Fibroblast of peridontal ligament (primary cell): ENCODE measurements around the gene STIM2.
"Not testable (repeated sequence)": the region's sequence is repeated elsewhere in the genome, so short reads cannot be mapped to it uniquely, and the experiment has no call there.

ENCODE experiments used
- DNase-seq: peaks from one replicate; pipeline ENCODE4 v3.0.0-alpha.2; 2010; ENCODE audit errors: extremely low read depth

The STIM2 gene

DNA sequence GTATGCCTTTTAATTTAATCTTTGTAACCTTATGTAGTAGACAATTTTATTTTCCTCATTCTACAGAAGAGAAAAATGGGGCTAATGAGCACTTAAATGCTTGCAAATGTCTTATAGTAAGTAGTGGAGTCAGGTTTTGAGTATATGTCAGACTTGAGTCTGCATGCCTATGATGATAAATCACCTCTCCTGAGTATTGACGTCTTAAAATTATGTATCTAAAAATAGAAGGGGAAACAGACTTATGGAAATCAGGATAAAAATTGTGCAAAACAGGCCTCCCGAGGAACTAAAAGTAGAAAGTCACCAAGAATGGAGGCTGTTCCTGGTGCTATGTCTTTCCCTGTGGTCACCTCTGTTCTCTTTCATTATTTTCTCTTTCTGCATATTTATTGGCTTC, 92.7 kb downstream of the STIM2 start:
- DNase-seq = peak; percentile 66

DNA sequence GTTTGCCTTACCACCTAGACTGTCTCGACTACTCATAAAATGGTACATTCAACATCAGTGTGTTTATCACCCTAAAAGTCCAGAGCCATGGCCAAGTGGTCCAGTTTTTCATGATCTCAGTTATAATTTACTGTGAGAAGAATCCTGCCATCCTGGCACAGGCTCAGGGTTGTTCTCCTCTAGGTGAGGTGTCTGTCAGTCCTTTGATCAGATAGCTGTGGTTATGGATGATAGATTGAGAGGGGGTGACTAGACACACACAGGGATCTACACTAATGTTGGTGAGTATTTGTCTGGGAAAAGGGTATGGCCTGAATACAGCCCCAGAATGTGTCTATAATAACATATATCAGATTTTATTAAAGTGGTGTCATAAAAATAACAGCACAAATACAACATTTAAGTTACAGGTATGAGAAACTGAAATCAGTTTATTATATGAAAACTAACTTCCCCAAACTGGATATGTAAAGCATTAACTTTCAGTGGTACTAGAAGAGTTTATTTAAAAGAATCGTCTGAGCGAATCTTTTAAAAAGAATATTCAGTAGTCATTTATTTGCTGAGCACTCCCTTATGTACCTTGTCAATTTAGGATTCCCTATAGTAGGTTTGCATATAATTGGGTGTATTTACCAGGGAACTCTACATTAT, 93.3 kb downstream of the STIM2 start:
- DNase-seq = no peak

DNA sequence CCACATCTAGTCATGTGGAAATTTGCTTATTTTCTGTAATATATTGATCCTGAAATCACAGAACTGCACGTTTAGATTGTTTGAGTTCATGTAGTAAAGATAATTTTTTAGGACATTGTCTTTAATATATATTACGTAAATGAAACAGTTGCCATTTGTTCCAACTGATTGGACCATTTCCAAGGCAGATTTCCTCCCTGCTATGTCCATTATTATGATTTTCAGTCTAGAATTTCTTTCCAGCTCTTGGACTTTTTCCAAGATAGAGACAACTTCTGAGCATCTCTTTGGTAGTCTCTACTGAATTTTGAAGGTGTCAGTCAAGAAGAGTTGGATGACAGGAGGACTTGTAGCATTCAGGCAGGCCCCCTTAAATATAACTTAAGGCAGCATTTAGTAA, 94.6 kb downstream of the STIM2 start:
- DNase-seq = no peak

DNA sequence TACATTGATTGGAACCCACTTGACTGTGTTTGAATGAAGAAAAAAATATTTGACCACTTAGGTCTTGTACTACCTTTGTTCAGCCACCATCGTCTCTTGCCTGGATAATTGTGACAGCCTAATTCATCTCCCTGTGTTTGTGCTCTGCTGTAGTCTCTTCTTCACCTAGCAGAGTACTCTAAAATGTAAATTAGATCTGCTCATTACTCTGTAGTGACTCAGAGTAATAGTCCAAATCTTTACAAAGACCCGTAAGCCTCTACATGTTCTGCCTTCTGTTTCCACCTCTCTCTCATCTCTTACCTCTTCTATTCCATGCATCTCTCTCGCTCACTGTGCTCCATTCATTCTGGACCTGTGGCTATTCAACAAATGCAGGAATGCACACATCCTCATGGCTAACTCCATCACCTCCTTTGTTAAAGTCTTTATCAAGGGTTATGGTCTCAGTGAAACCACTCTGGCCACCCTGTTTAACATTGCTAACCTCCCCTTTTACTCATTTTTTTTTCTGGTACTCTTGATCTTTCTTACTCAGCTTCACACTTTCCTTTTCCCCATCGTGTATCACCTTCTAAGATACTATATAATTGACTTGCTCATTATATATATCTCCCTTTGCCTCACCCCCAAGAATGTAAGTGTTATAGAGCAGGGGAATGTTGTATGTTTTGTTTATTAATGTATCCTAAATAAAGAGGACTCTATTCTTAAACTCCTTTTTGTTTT, 98.4 kb downstream of the STIM2 start:
- DNase-seq = no peak

DNA sequence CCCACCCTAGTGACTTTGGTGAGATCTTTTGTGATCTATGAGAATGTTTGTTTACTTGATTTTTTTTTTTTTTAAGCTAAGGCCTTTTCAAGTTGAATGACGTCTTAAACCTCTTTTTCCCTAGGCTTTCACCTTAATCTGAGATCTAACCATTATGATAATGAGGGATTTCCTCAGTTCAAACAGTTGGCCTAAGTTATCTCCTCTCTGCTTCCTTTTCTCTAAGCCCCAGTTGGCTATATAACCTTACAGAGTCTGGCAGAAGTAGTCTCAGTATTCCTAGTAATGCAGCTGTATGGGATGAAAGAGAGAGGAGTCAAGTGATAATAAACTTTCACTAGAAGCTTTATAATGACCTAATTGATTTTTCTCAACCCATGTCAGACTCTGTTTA, 99.0 kb downstream of the STIM2 start:
- DNase-seq = no peak

DNA sequence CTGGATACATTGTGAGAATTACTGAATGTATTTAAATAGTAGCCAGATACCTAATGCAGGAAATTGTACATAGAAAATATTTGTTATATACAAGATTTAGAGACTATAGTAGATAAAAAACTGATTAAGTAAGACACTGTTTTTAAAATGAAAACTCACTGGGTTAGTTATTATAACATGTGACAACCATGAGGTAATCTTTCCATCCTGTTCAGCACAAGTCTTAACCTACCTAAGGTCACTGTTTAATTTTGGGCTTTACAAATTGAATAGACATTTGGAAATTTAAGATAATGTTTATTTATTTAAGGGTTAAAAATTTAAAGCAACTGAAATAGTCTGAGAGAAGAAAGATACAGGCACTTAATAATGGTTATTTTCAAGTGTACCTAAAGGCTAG, 102.1 kb downstream of the STIM2 start:
- DNase-seq = no peak

DNA sequence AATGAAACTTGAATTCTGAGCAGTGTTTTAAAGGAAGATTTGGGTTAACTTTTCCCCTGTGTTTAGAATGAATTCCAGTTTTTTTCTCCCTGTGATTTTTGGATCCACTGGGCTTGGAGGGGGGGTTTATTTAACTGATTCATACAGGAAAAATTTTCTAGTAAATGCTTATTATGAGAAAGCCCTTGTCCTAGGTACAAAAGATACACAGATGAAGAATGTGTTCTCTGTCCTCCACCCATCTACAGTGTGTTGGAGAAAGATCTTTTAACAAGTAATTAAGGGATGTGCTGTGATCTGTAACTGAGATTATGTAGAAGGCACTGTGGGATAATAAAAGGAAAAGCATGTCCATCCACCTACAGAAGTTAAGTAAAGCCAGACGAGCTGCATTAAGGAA, 103.9 kb downstream of the STIM2 start:
- DNase-seq = no peak

DNA sequence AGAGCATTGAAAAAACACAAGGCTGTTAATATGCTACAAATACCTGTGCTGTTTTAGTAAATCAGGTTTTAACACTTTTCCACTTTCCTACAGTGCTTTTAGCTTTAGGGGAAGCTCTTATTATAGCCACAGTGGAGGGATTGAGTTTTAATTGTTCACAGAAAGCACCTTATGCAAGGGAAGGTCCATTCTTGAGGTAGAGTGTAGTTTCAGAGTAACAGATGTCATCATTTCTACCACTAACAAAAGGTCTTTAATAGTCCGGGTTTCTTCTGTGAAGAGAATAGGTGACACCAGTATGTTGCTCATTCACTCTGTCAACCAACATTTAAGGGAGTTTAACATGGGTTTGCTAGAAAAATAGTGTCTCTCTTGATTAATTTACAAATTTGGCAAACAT, 104.4 kb downstream of the STIM2 start:
- no peak for DNase-seq

DNA sequence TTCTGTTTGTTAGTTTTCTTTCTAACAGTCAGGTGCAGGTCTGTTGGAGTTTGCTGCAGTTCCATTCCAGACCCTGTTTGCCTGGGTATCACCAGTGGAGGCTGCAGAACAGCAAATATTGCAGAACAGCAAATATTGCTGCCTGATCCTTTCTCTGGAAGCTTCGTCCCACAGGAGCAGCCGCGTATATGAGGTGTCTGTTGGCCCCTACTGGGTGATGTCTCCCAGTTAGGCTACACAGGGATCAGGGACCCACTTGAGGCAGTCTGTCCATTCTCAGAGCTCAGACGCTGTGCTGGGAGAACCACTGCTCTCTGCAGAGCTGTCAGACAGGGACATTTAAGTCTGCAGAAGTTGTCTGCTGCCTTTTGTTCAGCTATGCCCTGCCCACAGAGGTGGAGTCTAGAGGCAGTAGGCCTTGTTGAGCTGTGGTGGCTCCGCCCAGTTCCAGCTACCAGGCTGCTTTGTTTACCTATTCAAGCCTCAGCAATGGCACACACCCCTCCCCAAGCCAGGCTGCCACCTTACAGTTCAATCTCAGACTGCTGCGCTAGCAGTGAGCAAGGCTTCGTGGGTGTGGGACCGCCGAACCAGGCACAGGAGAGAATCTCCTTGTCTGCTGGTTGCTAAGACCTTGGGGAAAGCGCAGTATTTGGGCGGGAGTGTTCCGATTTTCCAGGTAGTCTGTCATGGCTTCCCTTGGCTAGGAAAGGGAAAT, 115.0 kb downstream of the STIM2 start:
- DNase-seq = not testable (repeated sequence)

DNA sequence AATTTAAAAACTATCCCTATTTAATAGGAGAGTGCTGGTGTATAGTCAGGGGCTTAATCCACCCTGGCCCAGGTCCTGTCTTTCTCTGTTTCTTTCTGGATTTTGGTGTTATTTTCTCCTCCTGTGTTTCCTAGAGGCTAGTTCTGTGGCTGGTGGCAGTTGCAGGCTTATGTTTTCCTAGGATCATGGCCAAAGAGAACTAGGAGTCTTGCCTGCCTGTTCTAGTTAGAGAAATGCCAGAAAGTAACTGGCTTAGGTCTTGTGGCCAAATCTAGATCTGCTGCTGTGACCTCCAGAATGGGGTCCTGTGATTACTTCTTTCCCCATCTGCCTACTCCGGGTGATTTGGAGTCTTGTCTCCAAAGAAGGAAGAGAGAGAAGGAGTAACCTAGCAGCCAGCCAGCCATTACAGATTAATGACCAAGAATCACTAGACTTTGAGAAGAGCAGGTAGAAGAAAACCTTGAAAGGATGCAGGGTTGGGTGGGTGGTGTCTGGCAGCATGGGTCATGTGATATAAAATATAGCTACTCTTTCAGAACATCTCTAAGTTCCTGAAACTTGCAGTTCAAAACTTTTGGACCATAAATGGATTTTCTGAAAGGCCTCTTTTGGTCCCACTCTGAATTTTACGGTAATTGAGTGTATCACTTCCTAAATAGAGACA, 117.9 kb downstream of the STIM2 start:
- no peak for DNase-seq

DNA sequence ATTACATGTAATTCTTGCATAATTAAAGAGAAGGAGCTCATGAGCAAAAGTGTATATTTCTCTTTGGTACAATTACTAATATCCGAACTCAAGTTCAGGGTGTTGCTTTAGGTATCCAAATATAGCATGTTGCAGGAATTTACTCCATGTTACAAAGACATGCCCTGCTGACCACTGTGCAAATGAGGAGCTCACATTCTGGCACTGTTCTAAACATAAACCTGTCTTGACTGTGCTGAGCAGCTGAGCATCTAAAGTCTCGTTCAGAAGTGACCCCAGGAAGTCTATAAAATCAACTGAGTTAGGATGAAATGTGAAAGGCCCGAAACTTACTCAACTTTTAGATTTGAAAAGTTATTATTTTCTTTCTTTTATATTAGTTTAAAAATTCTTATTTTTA, 124.3 kb downstream of the STIM2 start:
- no peak for DNase-seq

DNA sequence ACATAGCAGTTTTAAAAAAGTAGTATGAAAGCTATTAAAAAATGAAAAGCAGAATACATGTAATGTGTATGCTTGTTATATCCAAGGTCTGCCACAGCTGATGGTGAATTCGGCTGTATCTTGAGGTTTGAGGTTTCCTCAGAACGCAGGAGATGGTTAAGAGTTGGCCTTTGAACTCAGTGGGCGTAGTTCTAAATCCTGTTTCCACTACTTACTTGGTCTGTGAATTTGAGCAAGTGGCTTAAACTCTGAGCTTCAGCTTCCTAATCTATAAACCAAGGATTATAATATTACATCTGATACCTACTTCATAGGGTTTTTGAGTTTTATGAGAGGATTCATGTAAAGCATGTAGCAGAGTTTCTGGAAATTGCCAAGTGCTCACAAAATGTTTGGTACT, 125.2 kb downstream of the STIM2 start:
- peak; percentile 38 for DNase-seq

DNA sequence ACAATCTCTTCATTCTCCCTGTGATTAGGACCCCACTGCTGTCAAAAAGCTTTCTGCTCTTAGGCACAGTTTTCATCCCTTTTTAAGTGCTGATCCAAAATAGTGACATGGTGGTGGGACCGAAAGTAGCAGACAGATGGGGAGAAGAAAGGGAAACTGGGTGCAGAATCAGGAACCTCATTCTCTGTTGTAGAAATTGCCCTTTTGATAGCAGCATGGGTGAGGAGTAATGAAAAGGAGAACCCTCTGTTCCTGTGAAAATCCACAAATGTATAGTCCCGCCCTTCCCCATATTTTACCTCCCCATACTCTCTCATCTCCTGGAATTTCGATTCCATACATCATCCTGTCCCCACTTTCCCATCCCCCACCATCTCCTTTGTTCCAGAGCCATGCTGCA, 126.5 kb downstream of the STIM2 start:
- DNase-seq = no peak

DNA sequence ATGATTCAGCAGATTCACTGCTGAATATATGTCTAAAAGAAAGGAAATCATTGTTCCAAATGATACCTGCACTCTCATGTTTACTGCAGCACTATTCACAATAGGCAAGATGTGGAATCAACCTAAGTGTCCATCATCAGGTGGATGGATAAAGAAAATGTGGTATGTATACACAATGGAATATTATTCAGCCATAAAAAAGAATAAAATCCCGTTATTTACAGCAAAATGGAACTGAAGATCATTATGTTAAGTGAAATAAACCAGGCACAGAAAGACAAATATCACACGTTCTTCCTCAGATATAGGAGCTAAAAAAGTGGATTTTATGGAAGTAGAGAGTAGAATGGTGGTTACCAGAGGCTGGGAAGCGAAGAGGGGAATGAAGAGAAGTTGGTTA, 130.4 kb downstream of the STIM2 start:
- no peak for DNase-seq

DNA sequence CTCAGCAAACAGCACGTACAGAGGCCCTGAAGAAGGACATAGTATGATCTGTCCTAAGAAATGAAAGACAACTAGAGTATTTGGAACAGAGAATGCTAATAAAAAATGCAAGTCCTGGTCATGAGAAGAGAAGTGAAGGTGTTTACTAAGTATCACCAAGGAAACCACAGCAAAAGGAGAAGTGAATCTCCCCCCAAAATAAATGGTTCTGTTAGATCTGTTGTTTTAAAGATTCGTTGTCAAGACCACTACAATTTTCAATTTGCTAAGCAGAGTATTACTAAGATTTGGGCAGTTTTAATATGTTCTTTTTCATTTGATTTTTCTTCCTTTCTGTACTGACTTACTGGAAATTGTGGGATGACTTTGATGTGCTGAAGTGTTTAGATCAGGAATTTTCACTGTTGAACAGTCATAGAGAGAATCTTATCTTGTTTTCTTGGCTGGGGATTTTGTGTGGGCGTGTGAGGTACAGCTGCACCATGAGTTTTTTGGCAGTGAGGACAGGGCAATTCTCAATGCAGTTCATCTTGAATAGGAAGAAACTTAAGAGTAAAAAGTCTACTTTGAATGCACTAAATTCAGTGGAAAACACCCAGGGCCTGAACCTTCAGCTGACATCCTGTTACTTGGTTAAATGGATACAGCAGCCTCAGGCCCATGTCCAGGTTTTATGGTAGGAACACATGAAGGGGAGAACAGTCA, 132.2 kb downstream of the STIM2 start:
- peak; percentile 44 for DNase-seq

DNA sequence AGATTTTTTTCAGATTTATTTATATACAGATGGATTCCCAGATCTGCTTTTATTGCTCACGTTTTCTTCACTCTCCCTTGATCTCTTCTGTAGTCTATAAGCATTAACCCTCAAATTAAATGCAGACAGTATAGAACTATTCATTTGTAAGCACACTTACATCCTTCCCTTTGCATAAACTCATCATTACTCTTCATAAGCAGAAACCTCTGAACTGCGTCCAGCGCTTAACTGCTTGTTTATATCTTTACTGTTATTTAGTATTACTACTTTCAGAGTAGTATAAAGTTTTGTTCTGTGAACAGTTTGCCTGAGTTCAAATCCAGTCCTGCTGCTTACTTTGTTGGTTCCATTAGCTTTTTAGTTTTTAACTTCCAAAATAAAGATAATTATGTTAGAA, 132.9 kb downstream of the STIM2 start:
- no peak for DNase-seq

DNA sequence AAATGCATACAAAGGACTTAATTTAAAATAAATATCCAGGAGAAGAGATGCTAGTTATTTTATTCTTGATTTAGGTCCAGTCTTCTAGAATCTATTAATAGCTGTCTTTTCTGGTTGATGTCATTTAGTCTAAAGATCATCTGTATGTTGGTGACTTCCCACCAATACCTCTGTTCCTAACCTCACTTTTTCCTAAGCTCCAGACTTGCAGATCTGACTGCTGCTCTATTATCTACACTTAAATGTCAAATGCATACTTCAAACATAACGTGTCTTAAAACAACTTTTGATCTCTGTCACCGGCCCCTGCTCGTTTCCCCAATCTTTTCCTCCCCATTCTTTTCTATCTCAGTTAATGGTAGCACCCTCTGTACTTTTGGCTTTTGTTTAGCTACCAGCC, 133.3 kb downstream of the STIM2 start:
- DNase-seq = no peak

DNA sequence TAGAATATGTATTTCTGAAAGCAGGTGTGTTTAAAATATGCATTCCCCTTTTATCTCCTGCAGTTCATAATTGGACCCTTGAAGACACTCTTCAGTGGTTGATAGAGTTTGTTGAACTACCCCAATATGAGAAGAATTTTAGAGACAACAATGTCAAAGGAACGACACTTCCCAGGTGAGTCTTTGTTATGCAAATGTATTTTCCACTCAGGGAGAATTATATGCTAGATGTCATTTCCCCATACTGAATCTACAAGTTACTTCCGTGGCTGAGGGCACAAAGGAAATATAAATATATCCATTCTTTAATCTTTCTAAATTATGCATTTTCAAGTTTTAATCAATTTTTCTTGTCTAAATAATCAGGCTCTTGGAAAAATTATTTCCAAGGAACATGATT, 134.7 kb downstream of the STIM2 start:
- DNase-seq = no peak

DNA sequence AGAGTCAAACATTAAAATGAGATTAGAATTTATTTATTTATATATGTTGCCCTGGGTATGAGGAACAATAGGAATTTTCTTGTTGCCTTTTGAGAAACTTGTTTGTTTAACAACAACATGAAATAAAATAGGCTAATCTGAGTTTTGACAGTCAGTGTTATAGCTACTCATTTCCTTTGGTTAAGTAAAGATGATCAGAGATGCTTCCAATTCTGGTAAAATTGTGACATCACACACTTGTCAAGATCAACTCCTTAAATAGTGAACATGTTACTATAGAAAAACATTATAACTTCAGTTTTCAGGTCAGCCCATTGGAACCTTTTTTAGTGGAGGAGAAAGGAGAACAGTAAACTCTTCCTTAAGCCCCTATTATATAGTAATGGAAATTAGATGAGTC, 136.1 kb downstream of the STIM2 start:
- no peak for DNase-seq

DNA sequence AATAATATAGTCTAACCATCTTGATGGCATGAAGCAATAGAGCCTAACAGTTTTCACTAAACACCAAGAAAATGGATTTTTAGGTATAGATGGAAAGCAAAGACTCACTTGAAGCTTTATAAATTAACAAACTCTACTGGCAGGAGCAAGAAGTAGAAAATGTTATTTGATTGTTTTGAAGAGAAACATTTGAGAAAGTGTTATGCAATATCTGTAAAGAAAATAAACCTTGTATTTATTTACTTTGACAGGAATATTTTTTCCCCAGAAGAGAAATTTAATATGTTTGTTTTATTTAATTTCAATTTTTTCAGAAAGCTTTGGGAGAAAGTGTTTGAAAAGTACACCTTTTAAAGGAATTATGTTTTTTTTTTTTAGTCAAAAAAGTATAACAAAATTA, 139.0 kb downstream of the STIM2 start:
- DNase-seq = no peak

DNA sequence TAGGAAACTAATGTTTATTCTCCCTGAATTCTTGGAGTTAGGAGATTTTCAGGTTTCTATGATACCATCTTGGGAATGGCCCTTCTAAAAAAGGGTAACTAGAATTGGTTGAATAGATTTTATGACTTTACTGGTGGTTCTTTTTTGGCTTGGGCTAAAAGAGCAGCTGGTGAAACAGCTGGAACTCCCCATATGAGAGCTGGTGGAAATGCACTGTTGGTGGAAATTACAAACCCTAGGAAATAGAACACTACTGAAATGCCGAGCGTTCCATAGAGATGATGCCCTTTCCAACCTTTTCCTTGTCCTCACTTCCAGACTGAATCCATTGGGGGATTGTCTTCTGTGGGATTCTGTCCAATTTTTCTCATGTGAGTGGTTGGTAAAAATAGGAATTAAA, 139.5 kb downstream of the STIM2 start:
- no peak for DNase-seq

DNA sequence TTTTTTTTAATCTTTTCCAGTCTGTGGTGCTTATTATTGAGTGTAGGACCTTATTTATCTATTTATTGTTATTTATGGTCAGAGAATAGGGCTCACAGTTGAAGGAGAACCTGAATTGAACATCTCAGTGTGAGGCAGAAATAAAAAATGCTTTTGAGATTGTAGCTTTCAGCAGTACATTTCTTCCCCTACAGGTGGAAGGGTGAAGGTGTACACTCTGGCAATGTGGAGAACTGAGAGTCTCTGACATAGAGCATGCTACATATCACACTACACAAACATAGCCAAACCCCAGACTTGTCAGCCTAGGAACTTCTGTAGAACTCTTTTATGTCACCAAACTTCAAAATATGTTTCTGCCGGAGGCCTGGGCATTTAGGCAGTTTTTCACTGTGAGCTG, 140.2 kb downstream of the STIM2 start:
- DNase-seq = no peak
